Right lobe of liver (tissue), 6 donors: ENCODE data around the gene DDIT4. TPM values are rescaled to one million over a fixed set of nuclear protein-coding genes. Genes with fewer than 3 reads are reported as not detected.

ENCODE experiments used
- ATAC-seq, 4 donors: fragments of 200-7000 bp; cut with Tn5 transposase; one replicate each; pipeline ENCODE4 v1.9.1; 2020; ENCODE audit warnings: mild to moderate bottlenecking in 4 of 4, moderate library complexity in 4 of 4
- DNase-seq, 3 donors: peaks; one replicate each; pipeline ENCODE4 v3.0.0-alpha.2; 2020
- H3K27ac ChIP-seq, 3 donors: fragments of 200-600 bp; one replicate each; pipeline ENCODE4 v1.8.0; 2022
- H3K27me3 ChIP-seq, 2 donors: fragments of 200-600 bp; one replicate each; pipeline ENCODE4 v1.8.0; 2022
- H3K36me3 ChIP-seq, 4 donors: fragments of 200-600 bp; sonication (generic) in 1 of 4; one replicate each; pipeline versions ENCODE4 v1.5.1 to v1.8.0; 2017 to 2022; ENCODE audit warnings: control low read depth in 1 of 4
- H3K4me1 ChIP-seq, 4 donors: fragments of 200-600 bp; sonication (generic) in 1 of 4; one replicate each; pipeline versions ENCODE4 v1.5.1 to v1.8.0; 2017 to 2022; ENCODE audit warnings: control low read depth in 1 of 4
- H3K4me3 ChIP-seq, 3 donors: fragments of 200-600 bp; one replicate each; pipeline ENCODE4 v1.8.0; 2022
- H3K9me3 ChIP-seq, 4 donors: fragments of 200-600 bp; sonication (generic) in 1 of 4; one replicate each; pipeline versions ENCODE4 v1.5.1 to v1.8.0; 2017 to 2022; ENCODE audit warnings: control low read depth in 1 of 4
- CTCF ChIP-seq, 4 donors: fragments of 200-600 bp in 3 of 4; fragments of 450-650 bp in 1 of 4; IDR thresholded peaks; one replicate each; pipeline versions ENCODE4 v1.5.1 to v1.8.0; 2016 to 2022; ENCODE audit warnings: antibody characterized with exemption in 4 of 4, mild to moderate bottlenecking in 2 of 4
- POLR2A ChIP-seq: fragments of 450-650 bp; IDR thresholded peaks from one replicate; pipeline ENCODE4 v1.6.1; 2017; ENCODE audit warnings: antibody characterized with exemption, mild to moderate bottlenecking
- WGBS: methylation state at CpG from one replicate; pipeline ENCODE4 v1.1.6; 2018; ENCODE audit warnings: low coverage, low lambda C conversion rate; ENCODE audit not compliant: insufficient coverage; ENCODE audit errors: missing lambda C conversion rate; 5-methylcytosine and 5-hydroxymethylcytosine counted together
- intact Hi-C, 2 donors: fragments of 100-400 bp; cut with DNase I; formaldehyde crosslinking; loops; one replicate each; pipeline versions ENCODE4 v1.11.2 to v1.14.1; 2022
- total RNA-seq, 6 experiments: library from RNA; depleted of rRNA in 2 of 6; stranded (reverse); fragments of >200 nt in 2 of 6; fragmentation: NEBNext Ultra II Directional in 3 of 6; extraction: Animal tissue kit (Norgen Biotek cat#: 25700) in 3 of 6; gene quantifications; one replicate each; pipeline versions ENCODE4 v1.1.0 to v1.2.4, GENCODE V29; 2016 to 2023
- donor health status: DM: no; HTN: yes; CAD: no.
- donor health status: DM: no; HTN: no; CAD: no.
- donor health status: DM: no; HTN: no; CAD: no.
- donor health status: DM: no; HTN: yes; CAD: no.
- donor health status: DM: no; HTN: yes; CAD: no.

The DDIT4 gene
- total RNA-seq, 6 experiments from 2014 or later = 51.7 to 180 (median 143) TPM

DNA sequence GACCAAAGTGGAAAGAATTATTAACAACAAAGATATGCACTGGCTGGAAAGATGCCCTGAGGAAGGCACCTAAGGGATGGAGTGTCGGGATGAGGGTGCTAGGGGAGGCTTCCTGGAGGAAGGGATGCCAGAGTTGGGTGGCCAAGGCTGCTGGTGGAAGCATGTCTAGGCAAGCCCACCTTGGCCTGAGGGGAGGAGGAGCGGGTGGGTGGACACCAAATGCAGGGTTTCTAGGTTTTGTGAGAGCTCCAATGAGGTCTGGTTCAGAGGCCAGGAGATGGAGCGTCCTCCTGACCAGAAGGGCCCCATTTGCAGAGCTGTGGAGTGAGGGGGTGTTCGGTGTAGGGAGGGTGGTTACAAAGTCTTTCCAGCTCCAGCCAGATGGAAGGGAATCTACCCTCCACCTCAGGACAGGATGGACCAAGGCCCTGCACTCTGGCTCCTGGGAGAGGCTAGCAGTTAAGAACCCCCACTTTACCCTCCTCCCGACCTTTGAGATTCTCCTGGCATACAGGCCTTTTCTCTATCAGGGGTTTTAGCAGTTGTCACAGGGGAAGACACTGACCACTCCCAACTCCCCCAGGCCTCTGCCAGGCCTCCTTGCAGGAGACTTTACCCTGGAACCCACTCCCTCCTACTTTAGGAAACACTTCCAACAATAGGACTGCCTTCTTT is 3.0 kb upstream of the DDIT4 start:
- 83% methylated on average over 1 of the region's 5 CpGs for WGBS
- no peak overlapping the region for H3K4me3 ChIP-seq
- no peak overlapping the region for H3K27ac ChIP-seq
- no peaks in the 10 kb centered on the region for H3K9me3 ChIP-seq
- H3K36me3 ChIP-seq = peaks cover 0 to 8% (median 2%) of the 10 kb centered on the region in 4 donors
- ATAC-seq (no peak), DNase-seq (no peak)
- peaks cover 0 to 9% (median 4%) of the 10 kb centered on the region in 4 donors for H3K4me1 ChIP-seq
- intact Hi-C loops = loop anchor here (5.0 kb wide), 2 partner anchors 47 to 52 kb away; no protein-coding TSS in a partner anchor
- H3K27me3 ChIP-seq = no peaks in the 10 kb centered on the region
- TF ChIP-seq CTCF (IDR thresholded peaks at IDR 0.05) = no peak
- TF ChIP-seq POLR2A = no peak

- H3K36me3 ChIP-seq = peaks cover 0 to 8% (median 2%) of the 10 kb centered on the region in 4 donors
- peaks cover 0 to 19% (median 4%) of the 10 kb centered on the region in 4 donors for H3K4me1 ChIP-seq
- H3K27ac ChIP-seq = peak overlapping the region; percentile 84 to 99 (median 97)
- peak; percentile 46 to 68 (median 55) for ATAC-seq
- H3K9me3 ChIP-seq = no peaks in the 10 kb centered on the region
- WGBS = 0% methylated on average over 11 of the region's 28 CpGs
- TF ChIP-seq POLR2A (peak; percentile 78), CTCF (IDR thresholded peaks at IDR 0.05) (no peak)
- H3K27me3 ChIP-seq = no peaks in the 10 kb centered on the region
- DNase-seq = peak; percentile 91 to 96 (median 96)
- peak overlapping the region; percentile 35 to 89 (median 56) for H3K4me3 ChIP-seq
- intact Hi-C loops = loop anchor here (5.0 kb wide), 2 partner anchors 44 to 49 kb away; no protein-coding TSS in a partner anchor
Observed at GRCh38 chr10:72272689-72273409, 875 bp upstream of the DDIT4 start.

- Histone ChIP-seq H3K9me3 (no peaks in the 10 kb centered on the region), H3K4me3 (peak overlapping the region; percentile 81 to 93 (median 89)), H3K4me1 (peaks cover 0 to 19% (median 4%) of the 10 kb centered on the region in 4 donors), H3K27ac (peak overlapping the region; percentile 94 to 99 (median 99)), H3K27me3 (no peaks in the 10 kb centered on the region), H3K36me3 (peaks cover 0 to 8% (median 2%) of the 10 kb centered on the region in 4 donors)
- ATAC-seq (peak; percentile 0 to 2 (median 0)), DNase-seq (peak; percentile 57 to 73 (median 67))
- no peak for TF ChIP-seq CTCF (IDR thresholded peaks at IDR 0.05)
- WGBS = 0% methylated on average over 19 of the region's 40 CpGs
- intact Hi-C loops = loop anchor here (5.0 kb wide), 2 partner anchors 43 to 48 kb away; no protein-coding TSS in a partner anchor
Observed at GRCh38 chr10:72274213-72274729, 547 bp downstream of the DDIT4 start.

GRCh38 chr10:72274730-72275350 is 1.1 kb downstream of the DDIT4 start:
- TF ChIP-seq CTCF (IDR thresholded peaks at IDR 0.05) = peak; percentile 45 to 72 (median 62)
- no peak for TF ChIP-seq POLR2A
- 14% methylated on average over 11 of the region's 26 CpGs for WGBS
- intact Hi-C loops = loop anchor here (5.0 kb wide), 2 partner anchors 42 to 47 kb away; no protein-coding TSS in a partner anchor
- peak overlapping the region; percentile 94 to 99 (median 99) for H3K27ac ChIP-seq
- H3K36me3 ChIP-seq = peaks cover 0 to 8% (median 2%) of the 10 kb centered on the region in 4 donors
- peak overlapping the region; percentile 81 to 93 (median 89) for H3K4me3 ChIP-seq
- peaks cover 0 to 19% (median 4%) of the 10 kb centered on the region in 4 donors for H3K4me1 ChIP-seq
- no peaks in the 10 kb centered on the region for H3K27me3 ChIP-seq
- H3K9me3 ChIP-seq = no peaks in the 10 kb centered on the region
- DNase-seq = peak; percentile 81 to 86 (median 83)
- peak; percentile 10 to 23 (median 12) for ATAC-seq
